HG03439 (cell line): ENCODE measurements around the gene EGFLAM.

Source experiments
- ATAC-seq: cut with Tn5 transposase; IDR thresholded peaks from one replicate; pipeline ENCODE4 v1.9.1; 2021; ENCODE audit warnings: mild to moderate bottlenecking, moderate library complexity; ENCODE audit not compliant: unreplicated experiment

EGFLAM gene

DNA sequence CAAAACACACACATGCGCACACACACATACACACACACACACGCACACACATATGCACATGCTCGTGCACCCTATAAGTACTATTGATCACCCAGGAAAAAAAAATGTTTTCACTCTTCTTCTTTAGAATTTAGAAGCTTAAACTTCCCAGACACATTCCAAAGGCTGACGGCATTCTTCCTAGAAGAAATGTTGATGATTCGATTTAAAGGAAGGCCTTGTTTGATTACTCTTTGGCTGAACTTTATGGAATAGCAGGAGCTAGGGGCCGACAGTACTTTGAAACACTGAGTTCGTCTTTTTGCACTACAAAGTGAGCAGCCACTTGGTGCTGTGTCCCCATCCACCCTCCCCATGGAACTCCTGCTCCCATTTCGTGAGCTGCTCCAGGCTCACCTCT lies 113.2 kb downstream of the EGFLAM start:
- ATAC-seq = no peak

DNA sequence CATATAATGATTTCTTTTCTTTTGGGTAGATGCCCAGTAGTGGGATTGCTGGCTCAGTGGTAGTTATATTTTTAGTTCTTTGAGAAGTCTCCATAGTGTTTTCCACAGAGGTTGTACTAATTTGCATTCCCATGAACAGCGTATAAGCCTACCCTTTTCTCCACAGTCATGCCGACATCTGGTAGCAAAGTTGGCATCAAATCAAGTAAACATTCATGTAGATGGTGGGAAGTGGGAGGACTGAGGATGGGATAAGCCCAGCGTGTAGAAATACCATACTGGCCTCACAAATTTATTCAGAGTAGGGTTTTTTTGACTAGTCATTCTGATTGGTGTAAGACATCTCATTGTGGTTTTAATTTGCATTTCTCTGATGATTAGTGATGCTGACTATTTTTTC lies 115.4 kb downstream of the EGFLAM start:
- ATAC-seq = no peak

DNA sequence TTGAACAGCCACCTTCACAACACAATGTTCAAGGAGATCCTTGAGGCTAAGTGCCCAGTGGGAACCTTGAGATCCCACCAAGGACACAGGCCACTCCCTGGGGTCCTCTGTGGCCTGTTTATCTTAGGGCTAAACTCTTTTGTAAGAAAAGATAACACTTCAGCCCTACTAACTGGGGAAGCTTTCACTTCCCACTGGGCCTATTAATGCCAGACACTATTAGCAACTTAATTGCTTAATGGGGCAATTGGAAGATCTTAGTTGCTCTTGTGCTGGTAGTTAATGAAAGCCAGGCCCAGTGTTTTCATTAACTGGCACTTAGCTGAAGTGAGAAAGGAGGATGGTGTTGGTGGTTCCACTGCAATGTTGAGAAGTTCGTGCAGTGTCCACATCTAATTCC lies 117.1 kb downstream of the EGFLAM start:
- no peak for ATAC-seq

DNA sequence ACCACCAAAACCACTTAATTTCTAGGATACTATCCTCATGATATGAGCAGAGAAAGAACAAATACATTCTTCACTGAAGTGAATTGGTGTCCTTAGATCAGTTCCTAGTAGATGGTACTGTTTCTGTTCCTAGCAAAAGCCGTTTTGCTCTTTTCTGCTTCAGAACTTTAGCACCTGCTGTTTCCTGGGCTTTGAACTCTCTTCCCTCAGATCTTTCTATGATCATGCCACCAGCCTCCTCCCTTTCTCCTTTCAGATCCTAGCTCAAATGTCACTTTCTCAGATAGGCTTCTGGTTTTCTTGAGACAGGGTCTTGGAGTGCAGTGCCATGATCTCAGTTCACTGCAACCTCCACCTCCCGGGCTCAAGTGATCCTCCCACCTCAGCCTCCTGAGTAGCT lies 118.0 kb downstream of the EGFLAM start:
- ATAC-seq = no peak

DNA sequence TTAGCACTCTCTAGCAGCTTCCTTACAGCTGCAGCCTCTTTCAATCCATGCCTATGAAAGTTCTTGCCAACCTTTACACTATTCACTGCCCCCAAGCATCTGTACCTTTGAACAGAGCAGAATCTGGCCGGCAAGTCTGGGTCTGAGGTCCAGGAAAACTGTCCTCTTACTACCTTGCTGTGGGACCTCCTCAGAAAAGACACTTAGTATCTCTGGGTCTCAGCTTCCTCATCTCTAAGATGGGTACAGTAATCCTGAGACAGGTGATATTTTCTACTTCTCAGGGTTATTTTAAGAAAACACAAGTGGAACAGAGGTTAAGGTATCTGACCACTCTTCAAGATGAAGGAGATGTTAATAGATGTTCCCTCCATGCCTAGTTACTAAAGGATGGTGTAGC lies 120.2 kb downstream of the EGFLAM start:
- ATAC-seq = no peak

DNA sequence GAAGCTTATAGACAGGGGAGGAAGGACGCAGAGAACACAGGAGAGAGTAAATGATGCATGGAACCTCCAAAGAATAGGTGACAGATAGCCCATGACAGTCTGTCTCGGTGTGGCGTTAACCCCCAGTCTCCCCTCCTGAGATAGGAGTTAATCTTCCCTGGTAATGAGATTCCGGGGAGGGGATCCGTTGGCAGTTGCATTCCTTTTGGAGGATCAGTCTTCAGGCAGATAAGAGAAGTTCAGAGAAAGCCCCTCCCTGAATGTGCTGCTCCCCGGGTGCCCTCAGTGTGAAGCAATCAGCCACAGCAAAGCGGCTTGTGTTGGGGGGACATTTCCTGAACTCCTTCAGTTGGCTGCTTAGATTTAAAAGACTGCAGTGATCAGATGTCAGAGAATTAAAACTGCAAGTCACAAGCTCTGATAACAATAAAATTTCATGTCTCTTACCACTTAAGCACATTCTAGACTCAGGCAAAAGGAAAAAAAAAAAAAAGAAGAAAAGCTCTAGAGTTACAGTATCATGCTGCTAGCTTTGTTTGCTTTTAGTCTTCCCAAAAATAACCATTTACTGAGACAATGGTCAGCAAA lies 121.1 kb downstream of the EGFLAM start:
- ATAC-seq = no peak

DNA sequence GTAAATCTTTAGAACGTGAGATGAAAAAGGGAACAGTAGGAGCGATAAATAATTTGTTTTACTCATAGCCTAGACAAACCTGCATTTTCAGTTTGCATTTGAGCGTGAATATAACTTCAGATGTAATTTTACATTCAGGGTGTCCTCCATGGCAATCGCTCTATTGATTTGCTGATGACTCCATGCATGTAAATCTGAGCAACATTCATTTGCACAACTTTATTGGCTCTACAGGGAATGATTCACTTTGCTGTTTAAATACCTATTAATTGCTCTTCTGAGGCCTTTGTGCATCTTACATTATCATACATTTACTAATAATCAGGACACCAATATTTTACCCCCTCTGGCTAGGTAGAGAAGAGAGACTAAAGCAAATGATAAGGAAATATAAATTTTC lies 122.2 kb downstream of the EGFLAM start:
- no peak for ATAC-seq

DNA sequence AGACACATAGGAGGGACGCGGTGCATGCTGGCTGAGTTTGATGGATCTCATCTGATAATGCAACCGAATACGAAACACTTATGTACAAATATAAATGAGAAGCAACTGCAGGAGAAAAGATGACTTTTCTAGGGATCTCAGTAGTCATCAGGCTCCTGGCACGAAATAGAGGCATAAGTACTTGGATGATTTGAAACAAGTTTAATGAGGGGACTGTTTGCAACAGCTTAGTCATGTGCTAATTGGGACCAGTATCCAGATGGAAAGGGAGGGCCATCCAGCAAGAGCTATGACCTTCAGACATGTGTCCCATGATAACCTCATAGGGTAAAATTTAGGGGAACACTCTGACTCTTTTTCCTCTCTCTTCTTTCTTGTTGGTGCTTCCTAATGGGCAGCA lies 123.0 kb downstream of the EGFLAM start:
- ATAC-seq = no peak

DNA sequence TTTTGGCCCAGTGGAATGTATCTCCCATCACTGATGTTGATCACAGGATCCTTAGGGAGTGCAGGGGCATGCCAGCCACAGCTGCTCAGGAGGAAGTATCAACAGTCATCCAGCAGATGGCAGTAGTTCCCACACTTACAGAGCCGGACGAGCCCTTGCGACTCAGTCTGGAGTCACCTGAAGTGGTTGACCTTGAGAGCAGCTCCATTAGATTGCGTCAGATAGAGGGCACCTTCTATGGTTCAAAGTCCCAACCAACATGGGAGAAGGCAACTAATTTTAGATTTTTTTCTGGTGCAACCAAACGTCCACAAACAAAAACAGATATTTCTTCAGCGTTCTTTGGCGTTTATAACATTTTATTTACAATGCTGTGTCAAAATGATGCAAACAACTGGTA lies 124.5 kb downstream of the EGFLAM start:
- peak; percentile 97 for ATAC-seq

DNA sequence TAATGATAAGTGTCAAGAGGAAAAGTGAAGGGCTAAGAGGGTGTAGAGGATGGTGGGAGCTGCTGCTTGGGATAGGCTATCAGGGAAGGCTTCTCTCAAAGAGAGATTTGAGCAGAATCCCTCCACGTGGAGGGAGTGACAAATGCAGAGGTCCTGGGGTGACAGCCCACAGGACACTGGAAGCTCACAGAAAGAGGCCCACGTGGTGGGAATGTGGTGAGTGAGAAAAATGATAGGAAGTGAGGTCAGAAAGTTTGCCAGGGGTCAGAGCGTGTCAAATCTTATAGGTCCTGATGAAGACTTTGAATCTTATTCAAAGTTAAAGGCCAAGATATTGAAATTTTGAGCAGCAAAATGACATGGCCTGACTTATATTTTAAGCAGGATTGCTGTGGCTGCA lies 125.3 kb downstream of the EGFLAM start:
- ATAC-seq = no peak

DNA sequence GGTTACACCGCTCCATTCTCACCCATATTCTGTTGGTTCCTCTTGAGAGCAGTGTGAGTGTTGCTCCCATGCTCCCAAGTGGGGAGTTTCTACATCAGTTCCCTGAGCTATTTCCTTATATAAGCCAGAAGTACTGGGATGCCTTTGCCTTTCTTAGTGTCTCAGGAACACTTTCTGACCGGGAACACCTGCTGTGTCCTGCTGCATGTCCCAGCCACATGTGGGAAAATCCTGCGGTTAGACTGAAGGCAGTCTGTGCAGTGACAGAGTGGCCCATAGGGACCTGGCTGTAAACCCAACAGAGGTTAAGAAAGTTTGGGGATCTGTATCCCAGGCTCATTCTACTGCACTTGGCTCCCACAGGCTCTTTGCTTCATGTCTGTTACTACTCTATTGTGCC lies 126.0 kb downstream of the EGFLAM start:
- ATAC-seq = no peak

DNA sequence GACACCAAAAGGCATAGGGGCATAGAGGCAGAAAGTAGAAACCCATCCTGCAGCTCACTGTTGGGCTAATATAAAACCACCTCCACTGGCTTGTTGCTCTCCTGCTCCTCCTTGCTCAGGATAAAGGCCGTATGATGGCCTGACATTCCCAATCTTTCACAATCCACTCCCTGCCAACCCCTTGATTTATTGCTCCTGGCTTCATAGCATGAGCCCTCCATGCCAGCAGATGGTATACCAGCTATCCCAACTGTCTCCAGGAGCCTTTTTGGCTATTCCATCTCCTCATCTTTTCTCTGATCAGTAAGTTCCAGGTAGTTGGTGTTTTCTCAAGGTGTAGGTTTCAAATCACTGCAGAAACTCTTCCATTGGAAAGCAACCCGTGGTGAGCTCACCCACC lies 128.8 kb downstream of the EGFLAM start:
- ATAC-seq = no peak

DNA sequence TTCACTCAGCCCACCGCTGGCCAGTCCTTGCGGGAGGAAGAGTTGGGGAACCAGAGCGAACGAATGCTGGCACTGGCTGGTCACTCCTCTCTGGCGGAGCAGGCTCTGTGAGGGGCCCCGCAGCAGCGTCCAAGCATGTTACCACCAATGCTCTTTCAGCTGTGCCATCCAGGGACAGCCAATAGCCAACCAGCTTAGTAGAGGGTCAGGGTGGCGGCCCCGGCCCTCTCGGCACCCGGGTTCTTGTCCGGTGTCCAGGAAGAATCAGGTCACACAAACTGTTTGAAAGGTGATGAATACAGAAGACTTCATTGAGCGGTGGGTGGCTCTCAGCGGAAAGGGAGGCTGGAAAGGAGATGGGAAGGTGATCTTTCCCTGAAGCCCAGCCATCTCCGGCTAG lies 135.3 kb downstream of the EGFLAM start:
- ATAC-seq = no peak

DNA sequence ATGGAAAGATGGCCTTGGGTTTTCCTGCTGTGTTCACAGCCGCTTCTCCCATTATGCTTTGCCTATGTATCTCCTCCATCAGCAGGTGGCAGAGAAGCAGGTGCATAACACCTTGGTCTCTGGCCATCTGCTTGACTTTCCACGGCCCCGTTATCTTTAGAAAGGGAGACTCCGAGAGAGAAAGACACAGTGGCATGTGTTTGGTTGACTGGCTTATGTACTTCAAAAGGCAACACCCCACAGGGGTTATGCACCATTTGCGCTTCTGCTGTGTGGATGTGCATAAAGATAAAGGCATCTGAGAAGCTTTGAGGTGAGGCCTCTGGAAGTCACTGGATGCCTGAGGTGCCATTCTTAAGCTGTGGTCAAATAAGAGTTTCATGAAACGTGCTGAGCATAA lies 138.4 kb downstream of the EGFLAM start:
- ATAC-seq = no peak

DNA sequence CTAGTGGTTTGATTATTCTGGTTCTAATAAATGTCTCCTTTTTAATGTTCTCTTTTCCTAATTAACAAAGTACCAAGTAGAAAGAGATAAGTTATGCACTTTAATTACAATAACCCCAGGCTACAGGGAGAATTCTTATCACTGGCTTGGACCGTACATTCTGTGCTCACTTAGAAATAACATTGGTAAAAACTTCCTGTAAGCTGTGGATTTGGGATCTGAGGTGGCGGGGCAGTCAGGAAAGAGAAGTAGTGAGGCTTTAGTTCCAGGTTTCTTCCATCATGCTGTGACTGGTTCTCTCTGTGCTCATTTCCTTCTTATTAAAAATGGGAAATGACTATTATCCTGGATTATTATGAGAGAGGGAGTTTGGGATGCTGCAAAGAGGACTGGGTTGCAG lies 142.0 kb downstream of the EGFLAM start:
- ATAC-seq = no peak

DNA sequence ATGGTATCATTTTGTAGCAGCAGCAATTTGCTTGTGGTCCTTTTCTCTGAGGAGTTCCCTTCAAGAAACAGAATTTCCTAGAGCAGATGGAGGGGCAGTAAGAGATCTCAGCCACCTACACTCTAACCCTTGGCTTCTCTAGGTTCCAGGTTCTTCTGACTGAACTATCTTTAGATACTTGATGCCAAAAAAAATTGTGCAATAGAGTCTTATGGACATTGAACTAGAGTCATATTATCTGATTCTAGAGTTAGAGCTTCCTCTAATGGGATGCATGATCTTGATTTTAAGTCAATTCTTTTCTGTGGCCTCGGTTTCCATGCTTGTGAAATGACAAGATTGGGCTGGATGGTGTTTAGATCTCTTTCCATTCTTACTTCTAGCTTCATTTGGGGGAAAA lies 142.8 kb downstream of the EGFLAM start:
- ATAC-seq = no peak

DNA sequence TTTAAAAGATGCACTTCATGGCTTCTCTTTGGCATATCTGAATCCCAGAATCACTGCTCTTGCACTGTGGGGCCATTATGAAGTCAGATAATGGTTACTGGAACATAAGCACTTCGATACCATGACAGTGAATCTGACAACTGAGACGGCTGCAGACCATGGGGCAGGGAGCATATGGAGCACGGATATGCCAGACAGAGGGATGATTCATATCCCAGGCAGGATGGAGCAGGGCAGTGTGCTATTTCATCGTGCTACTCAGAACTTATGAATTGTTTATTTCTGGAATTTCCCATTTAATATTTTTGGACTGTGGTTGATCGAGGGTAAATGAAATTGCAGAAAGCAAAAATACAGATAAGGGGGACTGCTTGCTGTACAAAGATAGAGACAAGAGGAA lies 145.0 kb downstream of the EGFLAM start:
- no peak for ATAC-seq

DNA sequence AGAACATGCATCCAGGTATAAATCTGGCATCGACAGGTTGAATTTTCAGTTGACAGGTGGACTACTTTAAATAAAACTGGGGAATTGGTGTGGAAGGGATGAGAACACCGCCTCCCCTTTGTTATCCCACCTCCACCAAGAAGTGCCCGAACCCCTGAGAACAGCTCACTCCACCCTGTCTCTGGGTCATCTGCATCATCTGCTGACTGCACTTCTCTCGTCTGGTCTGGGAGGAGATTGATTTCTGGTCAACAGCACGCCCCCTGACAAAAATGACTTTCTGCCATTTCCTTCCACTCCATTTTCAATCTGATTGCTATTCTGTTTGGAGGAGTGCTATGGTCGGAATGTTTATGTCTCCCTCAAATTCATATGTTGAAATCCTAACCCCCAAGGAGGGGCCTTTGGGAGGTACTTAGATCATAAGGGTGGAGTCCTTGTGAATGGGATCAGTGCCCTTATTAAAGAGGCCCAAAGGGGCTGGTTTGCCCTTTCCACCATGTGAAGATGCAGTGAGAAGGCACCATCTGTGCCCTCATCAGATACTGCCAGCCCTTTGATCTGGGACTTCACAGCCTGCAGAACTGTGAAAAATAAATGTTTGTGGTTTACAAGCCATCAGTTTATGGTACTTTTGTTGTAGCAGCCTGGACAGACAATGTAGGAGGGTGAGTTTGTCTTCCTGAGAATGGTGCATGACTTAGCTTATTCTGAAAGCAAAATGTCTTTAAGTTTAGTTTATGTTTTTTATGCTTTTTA lies 145.7 kb downstream of the EGFLAM start:
- ATAC-seq = no peak

DNA sequence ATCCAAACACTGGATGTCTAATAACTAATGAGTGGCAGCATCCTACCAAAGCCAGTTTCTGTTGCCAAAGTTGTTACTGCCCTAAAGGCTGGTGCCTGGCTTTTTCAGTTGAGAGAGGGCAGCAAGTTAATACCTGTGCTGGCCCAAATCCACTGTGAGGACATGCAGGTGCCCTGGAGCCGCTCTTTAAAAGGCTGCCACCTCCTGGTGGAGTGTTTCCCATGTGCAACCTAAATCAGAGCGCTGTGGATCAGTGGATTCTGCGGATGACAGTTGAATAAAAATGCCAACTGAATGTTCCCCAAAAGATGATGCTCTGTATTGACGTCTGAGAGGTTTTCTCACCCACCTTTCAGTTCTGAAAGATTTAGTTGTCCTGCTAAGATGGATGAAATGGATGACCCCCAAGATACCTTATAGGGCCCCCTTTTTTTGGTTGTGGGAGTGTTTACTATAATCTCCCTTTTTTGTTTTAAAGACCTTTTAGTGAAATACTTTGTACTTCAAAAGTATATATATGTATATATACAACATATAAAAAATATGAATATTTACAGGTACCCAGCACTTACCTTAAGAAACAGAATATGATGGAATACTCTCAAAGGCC lies 146.4 kb downstream of the EGFLAM start:
- ATAC-seq = no peak

DNA sequence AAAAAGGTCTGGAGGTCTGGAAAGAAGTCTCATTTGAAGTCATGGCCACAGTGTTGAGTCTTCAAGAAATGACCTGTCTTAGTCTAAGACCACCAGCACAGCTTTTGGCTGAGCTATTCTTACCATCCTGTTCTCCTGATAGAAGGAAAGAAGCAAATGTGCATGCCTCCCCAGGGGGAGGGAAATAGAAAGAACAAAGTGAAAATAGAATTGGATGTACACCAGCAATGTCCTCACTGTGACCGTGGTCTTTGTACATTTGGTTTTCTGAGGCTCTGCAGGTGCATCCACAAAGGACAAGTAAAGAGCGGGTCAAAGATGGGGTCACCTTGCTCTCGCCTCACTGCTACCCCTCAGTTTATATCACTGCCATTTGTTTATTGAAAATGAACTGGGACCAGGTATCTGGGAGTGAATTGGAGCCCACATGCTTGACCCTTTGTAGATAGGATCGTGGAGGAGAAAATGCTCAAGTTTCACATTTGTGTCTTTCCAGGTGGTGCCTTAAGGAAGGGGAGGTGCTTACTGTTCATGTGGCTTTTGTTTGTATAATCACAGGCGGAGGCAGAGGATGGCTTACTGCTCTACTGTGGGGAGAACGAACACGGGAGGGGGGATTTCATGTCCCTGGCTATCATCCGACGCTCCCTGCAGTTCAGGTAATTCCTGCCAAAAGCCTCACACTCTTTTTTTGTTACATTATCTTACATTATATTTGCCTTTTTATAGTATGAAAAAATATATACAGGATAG lies 150.3 kb downstream of the EGFLAM start:
- no peak for ATAC-seq

DNA sequence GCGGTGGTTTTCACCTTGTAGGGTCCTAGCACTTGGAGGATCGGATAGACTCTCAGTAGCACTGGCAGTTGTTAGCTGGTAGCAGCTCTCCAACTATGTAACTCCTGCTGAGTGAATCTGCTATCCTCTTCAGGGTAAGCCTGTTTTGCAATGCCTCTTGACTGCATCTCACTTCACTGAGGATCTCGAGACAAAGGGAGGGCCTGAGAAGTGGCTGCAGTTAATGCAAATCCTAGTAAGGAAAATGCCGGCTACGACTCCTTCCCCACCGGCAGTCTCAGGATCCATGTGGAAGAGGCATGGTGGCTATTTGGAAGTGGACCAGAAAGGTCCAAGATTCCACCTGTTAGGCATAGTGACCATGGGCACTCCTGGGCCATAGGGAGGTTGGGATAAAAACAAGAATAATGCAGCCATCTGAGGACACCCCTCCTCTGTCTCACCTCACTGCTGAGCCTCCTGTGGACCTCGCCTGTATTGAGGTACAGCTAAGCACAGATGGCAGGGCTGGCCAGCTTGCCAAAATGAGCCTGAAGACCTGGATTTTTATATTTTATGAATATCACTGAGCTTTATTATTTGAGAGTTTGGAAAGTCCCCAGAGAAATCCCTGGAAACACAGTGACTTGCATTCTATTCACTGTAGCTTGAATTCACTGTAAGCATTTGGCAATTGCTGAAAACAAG lies 152.1 kb downstream of the EGFLAM start:
- no peak for ATAC-seq
